ENCODE results near the gene SPACA4. TPM values are rescaled to one million over a fixed set of nuclear protein-coding genes. Genes with fewer than 3 reads are reported as not detected.

Gene SPACA4
- total RNA-seq, 1 experiment from 2014 or later = not detected

DNA sequence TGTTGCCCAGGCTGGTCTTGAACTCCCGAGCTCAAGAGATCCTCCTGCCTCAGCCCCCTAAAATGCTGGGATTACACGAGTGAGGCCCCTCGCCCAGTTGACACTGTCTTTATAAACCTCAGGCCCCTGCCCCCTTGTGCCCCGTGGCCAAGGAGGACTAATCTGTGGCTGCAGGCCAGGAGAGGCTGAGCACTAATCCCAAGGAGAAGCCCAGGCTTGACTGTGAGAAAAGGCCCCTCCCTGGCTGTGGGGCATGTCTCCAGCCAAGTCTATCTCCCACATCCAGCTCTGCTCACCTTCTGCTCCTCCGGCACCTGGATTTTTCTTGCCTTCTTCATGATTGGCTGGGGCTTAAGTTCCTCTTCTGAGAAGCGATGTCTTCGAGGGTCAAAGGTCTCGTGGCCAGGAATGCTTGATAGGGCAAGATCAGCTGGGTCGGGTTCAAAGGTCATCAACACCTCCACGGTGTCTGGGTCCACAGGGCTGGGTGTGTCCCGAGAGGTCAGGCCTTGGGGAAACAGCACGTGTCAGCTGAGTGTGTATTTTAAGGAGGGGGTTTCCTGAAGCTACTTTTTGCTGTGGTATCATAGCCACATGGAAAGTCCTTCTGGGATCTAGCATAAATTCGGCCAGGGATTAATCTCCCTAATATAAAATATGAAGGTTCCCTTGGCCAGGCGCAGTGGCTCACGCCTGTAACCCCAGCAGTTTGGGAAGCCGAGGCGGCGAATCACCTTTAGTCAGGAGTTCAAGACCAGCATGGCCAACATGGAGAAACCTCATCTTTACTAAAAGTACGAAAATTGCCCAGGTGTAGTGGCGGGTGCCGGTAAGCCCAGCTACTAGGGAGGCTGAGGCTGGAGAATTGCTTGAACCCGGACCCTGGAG lies 26.9 kb downstream of the SPACA4 start:
- DNase-seq (ENCODE audit: low read depth) = no peak

DNA sequence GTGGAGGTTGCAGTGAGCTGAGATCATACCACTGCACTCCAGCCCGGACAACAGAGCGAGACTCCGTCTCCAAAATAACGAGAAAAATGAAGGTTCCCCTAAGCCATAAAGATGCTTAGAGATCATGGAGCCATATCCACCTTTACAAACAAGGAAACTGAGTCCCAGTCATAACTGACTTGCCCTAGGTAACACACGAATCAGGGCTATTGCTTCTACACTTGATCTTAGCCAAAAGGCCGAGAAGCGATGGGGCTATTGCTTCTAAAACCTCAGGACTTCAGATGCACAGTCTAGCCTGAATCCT lies 27.4 kb downstream of the SPACA4 start:
- DNase-seq (ENCODE audit: low read depth) = no peak

DNA sequence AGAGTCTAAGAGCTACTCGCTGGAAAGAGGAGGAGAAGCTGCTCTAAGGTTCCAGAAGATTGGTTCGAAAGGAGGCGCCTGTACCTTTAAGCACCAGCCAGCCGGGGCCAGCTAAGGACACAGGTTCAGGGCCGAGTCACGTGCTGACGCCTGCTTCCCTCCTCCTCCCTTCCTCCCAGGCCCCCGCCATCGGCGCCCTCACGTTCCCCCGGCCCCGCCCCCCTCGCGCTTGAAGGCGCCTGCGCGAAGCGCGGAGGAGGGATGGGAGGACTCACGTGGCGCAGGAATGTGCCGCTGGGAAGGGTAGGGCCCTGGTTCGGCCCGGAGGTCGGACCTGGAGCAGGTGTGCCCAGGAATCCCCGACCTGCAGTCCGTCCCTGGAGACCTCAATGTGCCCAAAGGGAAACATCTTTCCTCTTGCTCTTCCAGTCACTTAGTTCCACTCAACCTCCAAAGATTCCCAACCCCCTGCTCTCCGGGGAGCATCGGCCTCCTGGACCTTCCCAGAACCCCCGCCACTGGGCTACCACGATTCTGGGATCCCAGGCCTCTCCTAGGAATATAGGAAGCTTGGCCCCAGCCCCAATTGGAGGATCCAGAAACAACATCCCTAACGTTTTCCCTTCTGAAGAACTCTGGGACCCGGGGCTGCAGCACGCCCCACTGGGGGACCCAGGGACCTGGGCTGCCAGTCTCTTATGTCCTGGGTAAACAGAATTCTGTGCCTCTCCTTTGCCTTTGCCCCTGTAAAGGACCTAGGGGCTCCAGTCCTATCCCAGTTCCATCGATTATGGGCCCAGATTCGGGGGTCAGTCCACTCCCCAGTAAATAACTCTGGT lies 28.1 kb downstream of the SPACA4 start:
- peak; percentile 97 for DNase-seq (ENCODE audit: low read depth)

DNA sequence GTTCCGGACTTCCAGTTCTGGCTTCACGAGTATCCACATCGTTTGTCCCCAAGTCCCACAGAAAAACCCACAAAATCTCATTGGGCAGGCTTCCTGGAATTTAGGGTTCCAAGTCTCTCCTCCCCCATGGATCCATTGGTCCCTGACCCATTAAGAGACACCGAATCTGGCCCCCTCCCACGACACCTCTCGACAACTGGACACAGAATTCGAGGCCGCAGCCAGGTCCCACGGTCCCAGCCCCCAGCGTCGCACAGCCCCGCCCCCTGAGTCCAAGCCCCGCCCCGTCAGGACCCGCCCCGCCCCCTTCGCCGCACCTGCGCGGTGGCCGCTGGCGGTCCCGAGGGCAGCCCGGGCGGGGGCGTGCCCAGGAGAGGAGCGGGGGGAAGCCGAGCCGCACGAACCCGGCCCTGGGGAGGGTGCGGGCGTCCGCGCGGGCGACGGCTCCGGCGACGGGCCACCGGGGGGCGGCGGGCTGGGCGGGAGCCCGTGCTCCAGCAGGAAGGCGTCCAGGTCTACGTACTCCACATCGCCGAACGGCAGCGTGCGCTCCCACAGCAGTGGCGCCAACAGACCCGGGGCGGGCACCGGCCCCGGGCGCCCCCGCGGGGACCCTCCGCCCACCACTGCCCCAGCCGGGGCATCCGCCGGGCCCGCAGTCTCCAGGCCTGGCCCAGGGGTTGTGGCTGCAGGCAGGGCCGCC lies 28.9 kb downstream of the SPACA4 start:
- peak; percentile 44 for DNase-seq (ENCODE audit: low read depth)

DNA sequence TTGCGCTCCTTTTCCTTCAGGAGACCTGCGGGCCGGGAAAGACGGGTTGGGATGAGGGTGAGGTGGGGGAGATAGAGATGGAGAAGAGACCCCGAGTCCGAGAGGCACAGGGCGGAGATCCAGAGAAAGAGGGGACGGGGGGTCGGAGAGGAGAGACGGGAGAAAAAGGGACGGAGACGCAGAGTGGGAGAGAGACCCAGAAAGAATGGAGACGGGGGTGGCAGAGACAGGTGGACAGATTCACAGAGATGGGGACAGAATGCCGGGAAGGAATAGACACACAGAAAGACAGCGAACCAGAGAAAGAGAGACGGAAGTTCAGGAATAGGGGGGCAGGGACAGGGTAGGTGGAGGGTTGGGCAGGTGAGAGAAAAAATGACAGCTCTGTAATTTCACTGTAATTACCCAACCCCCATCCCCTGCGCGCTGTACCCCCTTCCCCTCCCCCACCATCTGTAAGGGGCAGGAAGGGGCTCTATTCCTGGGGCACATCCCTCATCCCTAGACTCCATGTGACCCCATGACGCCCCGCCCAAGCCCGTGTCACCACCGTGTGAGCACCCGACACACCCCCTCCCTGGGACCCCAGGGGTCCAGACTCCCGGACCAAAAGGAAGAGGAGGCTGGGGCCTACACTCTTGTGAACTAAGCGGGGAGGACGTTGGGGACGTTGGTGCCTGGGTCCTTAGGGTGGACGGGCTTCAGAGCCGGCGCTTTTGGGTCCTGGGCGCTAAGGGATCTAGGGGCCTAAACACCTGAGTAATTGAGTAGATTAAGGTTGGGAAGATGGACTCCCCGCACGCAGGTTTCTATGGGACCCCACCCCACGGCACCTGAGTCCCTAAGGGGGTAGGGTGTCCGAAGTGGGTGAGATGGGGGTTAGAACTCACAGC lies 29.7 kb downstream of the SPACA4 start:
- no peak for DNase-seq (ENCODE audit: low read depth)

DNA sequence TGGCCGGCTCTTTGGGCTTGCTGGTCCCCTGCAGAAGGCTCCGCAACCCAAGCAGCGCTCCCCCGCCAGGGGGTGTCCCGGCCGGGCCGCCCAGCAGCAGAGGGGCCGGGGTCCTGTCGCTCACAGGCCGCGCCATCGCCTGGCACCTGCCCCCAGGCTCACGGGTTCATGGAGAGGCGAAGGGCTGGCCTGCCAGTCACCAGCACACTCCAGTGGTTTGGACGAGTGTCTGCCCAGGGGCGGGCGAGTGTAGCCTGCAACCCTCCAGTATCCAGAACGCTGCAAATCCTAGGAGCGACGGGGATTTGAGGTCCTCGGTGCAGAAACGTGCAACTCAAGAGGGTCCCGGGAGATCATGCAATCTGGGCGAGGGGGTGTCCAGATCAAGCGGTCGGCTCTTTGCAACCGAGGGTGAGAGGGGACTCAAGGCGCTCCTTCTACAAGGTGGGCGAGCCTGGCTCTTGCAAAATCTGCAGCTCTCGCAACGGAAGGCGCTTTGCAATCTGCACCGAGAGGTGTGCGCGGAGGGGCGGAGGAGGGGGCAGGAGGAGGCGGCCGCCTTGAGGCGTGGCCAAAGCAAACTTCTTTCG lies 30.4 kb downstream of the SPACA4 start, which contains the start of gene DBP:
TSS of gene DBP (minus strand) at position 521 of the 590 bp plus-strand sequence. CDS start at position 136, 385 bp downstream.
- peak; percentile 58 for DNase-seq (ENCODE audit: low read depth)

DNA sequence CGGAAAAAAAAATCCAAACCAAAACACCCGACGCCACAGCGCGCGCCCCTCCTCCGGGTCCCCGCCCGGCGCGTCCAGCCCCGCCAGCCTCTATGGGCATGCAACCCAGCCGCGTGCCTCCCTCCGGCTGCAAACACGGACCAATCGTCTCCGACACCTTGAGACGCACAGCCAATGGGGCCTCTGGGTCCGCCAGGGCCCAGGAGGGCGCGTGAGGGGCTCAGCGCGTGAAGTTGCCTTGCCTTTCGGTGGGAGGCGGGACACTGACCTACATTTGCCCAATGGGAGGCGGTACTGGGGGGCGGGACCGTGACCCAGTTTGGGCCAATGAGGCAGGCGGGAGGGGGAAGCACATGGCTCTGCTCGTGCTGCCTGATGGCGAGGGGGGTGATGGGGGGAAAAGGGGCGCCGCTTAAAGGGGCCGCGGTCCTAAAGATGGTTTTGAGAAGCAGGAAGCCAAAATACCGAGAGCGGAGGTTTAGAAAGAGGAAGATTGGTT lies 31.0 kb downstream of the SPACA4 start:
- peak; percentile 100 for DNase-seq (ENCODE audit: low read depth)

DNA sequence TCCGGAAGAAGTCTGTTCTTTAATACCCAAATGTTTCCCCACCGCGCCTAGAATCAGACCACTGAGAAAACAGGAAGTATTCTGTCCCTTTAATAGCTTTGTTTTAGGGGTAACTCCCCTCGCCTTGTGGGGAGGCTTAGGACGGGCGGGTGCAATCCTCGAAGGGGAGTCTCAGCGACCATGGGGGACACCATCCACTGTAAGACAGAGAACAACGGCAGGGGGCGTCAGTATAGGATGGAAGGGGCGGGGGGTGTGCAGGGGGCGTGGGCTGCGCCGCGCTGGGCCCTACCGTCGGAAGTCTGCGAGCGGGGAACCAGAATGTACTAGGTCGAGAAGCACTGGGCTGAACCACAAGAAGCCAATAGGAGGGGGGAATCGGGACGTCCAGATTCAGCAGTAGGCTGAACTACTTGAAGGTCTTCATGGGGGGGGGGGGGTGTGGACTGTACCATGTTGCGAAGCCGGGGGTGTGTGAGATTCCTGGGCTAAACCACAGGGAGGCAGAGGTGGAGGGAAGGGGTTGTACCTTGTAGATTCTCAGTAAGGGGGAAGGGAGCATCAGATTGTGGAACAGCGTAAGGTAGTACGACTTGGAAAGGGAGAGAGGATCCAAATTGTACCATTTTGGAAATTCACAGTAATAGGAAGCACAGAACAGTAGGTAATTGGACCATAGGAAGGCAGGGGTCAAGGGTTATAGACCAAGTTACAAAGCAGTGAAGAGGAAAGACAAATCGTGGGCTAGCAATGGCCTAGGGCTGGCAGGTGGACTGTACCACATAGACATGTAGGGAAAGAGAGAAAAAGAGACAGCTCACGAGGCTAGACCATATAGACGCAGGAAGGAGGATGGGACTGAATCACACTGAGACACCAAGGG lies 31.6 kb downstream of the SPACA4 start:
- DNase-seq (ENCODE audit: low read depth) = peak; percentile 94

DNA sequence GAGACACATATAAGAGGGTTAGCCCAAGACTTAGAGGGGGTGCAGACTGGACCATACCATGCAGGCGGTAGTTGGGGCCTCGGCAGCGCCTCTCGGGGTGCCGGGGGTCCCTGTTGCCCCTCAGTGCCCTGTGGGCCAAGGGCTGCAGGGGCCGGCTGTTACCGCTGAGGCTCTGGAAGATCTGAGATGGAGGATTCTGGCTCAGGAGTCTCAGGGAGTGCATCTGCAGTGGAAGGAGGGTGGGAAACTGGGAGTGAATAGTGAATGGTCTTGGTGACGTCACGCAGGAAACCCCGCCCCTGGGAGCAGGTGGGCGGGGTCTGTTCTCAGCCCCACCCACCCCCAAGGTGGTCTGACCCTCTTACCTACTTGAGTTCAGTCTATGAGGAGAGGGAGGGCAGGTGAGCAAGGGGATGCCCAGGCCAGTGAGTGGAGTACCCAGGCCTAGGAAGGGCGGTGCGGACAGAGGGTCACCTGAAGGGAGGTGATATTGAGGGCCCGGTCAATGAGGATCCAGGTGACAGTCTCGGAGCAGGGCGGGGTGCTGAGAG lies 32.4 kb downstream of the SPACA4 start:
- DNase-seq (ENCODE audit: low read depth) = no peak

DNA sequence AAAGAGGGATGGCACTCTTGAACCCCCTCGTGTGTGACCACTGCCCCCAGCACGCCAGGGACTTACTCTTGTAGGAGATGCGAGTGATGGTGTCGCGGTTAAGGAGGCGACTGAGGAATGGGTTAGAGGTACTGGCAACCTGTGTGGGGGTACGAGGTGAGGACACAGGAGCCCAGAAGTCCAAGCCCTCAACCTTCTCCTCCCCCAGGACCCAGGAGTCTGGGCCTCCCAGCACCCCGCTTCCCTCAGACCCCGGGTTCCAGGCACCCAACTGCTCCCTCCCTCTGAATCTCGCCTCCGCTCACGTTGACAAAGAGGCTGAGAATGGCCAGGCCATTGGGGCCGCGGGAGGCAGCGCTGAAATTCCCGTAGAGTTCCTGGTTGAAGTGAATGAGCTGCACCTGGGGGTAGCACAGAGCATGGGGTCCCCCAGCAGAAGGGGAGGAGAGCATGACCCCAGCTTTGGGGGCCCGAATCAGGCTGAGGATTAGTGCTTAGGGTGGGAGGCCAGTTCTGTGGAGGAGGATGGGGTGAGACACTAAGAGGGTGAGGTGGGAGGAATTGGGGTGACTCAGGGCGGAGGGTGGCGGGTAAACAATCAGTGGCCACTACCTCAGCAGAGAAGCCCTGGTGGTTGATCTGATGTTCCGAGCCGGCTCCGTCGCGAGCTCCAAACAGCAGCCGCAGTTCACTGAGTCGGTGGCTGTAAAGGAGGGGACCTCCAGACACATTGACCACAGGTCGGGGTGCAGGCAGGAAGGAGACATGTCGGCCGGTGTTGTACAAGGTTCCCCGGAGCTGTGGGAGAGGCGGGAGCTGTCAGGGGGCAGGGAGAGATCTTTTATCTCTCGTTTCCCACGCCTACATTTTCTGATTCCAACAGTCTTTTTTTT lies 33.2 kb downstream of the SPACA4 start:
- DNase-seq (ENCODE audit: low read depth) = no peak

DNA sequence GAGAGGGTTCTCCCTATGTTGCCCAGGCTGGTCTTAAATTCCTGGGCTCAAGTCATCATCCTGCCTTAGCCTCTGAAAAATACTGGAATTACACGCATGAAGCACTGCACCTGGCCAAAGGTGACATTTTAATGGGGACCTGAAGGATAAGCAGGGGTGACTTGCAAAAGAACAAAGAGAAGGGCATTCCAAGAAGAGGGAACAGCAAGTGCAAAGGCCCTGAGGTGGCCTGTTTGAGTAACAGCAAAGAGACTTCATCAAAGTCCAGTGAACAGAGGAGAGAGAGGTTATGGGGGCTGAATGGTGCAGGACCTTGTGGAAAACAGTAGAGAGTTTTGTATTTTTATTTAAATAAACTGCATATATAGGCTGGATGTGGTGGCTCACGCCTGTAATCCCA lies 35.3 kb downstream of the SPACA4 start:
- DNase-seq (ENCODE audit: low read depth) = no peak

DNA sequence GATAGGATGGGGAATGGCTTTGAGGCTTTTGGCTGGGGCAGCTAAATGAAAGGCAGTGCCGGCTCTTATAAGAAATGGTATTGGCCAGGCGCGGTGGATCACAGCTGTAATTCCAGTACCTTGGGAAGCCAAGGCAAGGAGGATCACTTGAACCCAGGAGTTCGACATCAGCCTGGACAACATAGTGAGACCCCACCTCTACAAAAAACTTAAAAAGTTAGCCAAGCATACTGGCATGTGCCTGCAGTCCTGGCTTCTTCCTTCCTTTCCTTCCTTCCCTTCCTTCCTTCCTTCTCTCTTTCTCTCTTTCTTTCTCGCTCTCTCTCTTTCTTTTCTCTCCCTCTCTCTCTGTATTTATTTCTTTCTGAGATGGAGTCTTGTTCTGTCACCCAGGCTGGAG lies 36.3 kb downstream of the SPACA4 start:
- no peak for DNase-seq (ENCODE audit: low read depth)

DNA sequence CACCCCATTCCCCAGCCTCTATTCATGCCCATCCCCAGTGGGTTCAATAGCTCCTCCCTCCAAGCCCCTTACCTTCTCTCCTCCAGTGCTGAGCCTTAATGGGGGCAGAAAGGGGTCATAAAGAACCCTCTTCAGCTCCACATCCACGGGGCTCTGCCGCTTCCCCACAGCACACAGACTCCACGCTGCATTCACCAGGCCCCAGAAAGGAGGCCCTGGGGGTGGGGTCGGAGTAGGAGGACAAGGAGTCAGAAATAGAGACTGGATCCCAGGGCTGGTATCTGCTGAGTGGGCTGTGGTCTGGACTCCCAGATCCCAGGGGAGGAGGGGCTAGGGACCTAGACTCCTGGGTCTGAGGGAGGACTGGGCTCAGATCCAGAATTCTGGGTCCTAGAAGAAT lies 37.8 kb downstream of the SPACA4 start:
- no peak for DNase-seq (ENCODE audit: low read depth)

DNA sequence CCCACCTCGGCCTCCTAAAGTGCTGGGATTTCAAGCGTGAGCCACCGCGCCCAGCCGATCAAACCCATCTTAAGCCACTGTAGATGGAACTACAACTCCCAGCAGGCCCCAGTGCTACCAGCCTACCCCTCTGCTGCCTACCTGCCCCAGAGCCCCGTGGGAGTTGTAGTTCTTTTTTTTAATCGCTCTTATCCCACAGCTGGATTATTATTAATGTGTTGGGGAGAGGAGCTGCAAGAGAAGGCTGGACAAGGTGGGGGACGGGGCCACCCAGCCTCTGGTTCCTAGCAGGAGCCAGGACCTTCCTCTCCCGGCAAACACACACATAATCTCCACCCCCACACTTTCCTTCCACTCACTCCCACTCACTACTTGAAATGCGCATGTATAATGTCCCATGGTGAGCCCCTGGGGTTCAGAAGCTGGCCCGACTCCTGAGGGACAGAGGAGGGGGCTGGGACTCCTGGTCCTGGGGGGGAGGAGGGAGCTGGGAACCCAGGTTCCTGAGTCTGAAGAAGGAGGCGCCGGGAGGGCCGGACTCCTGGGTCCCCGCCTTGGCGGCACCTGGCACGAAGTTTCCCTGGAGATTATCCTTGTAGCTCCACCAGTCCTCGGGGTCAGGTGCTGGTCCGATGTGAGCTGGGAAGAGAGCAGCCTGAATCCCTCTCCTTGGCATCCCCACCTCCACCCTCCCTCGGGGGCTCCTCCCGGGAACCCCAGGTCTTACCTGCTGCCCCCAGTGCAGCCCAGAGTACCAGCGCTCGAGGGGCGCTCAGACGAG lies 38.5 kb downstream of the SPACA4 start:
- peak; percentile 74 for DNase-seq (ENCODE audit: low read depth)

DNA sequence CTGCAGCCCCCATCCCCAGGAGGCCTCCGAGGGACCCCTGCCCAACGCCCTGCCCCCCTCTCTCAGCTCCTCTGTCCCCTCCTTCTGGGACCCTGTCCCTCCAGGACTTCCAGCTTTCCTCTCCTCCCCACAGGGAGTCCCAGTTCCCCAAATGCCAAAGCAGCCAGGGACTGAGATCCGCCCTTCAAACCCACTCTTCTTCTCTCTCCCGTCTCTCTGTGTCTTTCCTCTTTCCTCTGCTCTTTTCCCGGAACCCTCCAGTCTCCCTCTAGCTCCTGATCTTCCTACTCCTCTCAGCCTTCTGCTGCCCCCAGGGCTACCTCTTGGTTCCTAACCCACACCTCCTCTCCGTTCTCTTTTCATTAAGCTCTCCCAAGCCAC lies 39.1 kb downstream of the SPACA4 start:
- DNase-seq (ENCODE audit: low read depth) = no peak

DNA sequence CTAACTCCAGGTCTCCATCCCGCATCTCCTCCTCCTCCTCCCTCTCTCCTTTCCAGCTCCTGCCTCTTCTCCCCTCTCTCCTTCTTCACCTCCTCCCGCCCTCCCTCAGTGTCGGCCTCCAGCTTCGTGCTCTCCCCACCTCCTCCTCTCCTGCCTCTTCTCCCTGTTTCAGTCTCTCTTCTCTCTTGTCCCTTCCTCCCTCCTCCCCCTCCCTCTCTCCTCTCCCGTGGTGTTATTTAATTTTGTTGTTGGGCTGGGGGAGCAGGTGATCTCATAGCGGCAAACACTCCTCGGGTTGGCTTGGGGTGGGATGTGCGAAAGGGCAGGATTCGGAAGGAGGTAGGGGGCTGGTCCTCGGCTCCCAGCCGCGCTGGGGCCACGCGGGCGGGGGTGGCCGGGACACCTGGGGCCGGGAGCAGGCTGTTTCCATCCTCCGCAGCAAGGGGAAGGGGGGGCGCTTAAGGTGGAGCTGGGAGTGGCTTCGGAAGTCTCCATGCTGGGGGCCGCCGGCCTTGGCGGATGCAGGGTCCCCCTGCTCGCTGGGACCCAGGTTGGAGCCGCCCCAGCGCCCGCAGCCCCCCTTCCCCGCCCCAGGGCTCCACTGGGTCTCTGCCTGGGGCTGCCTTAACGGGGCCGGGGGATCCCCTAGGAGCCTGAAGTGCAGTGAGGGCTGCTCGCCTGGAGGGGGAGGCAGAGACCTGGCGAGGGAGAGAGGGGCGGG lies 39.6 kb downstream of the SPACA4 start, which contains the start of gene CA11:
TSS of gene CA11 (minus strand) at position 187 of the 721 bp plus-strand sequence. CDS start 555 bp downstream, outside the sequence.
- DNase-seq (ENCODE audit: low read depth) = no peak
